Activated CD8-positive, alpha-beta memory T cell treated with anti-CD3 and anti-CD28 coated beads for 1 hour (primary cell): ENCODE results near the gene PLCB3.
A peak's percentile ranks its signal among the peaks of the same experiment; 100 is the strongest.
"Not testable (repeated sequence)": the region's sequence is repeated elsewhere in the genome, so short reads cannot be mapped to it uniquely, and the experiment has no call there.

Experiments
- DNase-seq, 2 donors: peaks; one replicate each; pipeline ENCODE4 v3.0.0-alpha.2; 2020; ENCODE audit warnings: low read depth in 1 of 2; ENCODE audit errors: extremely low read depth in 1 of 2

PLCB3 gene

GRCh38 chr11:64234647-64235379 lies 16.5 kb upstream of the PLCB3 start:
- DNase-seq, result peak in 1 of 2 donors; percentile 40

- no peak for DNase-seq
Measured at GRCh38 chr11:64235437-64236161, 15.7 kb upstream of the PLCB3 start.

GRCh38 chr11:64237484-64237951 lies 13.8 kb upstream of the PLCB3 start:
- DNase-seq, result no peak

- DNase-seq, result no peak
Measured at GRCh38 chr11:64238076-64238475, 13.3 kb upstream of the PLCB3 start.

GRCh38 chr11:64238999-64239398 lies 12.3 kb upstream of the PLCB3 start:
- no peak for DNase-seq

- DNase-seq, result no peak
Measured at GRCh38 chr11:64239662-64240434, 11.5 kb upstream of the PLCB3 start.

GRCh38 chr11:64240435-64241240 lies 10.7 kb upstream of the PLCB3 start, which contains the start of gene FKBP2:
TSS of gene FKBP2 (plus strand) at chr11:64241095. CDS start at chr11:64242388, 1,293 bp downstream.
- peak; percentile 92 to 97 for DNase-seq

- DNase-seq, result no peak
Measured at GRCh38 chr11:64241241-64241490, 10.2 kb upstream of the PLCB3 start.

- DNase-seq, result peak; percentile 99
Measured at GRCh38 chr11:64241491-64242374, 9.6 kb upstream of the PLCB3 start.

GRCh38 chr11:64243236-64243854 lies 8.0 kb upstream of the PLCB3 start:
- DNase-seq, result no peak

GRCh38 chr11:64244107-64244506 lies 7.2 kb upstream of the PLCB3 start:
- DNase-seq, result no peak

- DNase-seq, result no peak
Measured at GRCh38 chr11:64244966-64245365, 6.4 kb upstream of the PLCB3 start.

GRCh38 chr11:64245401-64245796 lies 5.9 kb upstream of the PLCB3 start:
- DNase-seq, result peak in 1 of 2 donors; percentile 32

GRCh38 chr11:64245797-64246620 lies 5.3 kb upstream of the PLCB3 start:
- peak in 1 of 2 donors; percentile 52 for DNase-seq

GRCh38 chr11:64246621-64246870 lies 4.8 kb upstream of the PLCB3 start:
- not testable (repeated sequence) for DNase-seq

GRCh38 chr11:64246871-64247728 lies 4.2 kb upstream of the PLCB3 start, which contains the start of gene PPP1R14B:
TSS of gene PPP1R14B (minus strand) at chr11:64246943. CDS start at chr11:64246673, 270 bp downstream.
- DNase-seq, result peak in 1 of 2 donors; percentile 72

- no peak for DNase-seq
Measured at GRCh38 chr11:64247729-64248531, 3.4 kb upstream of the PLCB3 start.
